ENCODE results near the gene CHERP. TPM values are rescaled to one million over a fixed set of nuclear protein-coding genes. Genes with fewer than 3 reads are reported as not detected.
"Not testable (repeated sequence)": the region's sequence is repeated elsewhere in the genome, so short reads cannot be mapped to it uniquely, and the experiment has no call there.

CHERP gene
- total and polyA plus RNA-seq, 2 of the 13 experiments (the other 11 are each of a cell fraction or from before 2014, with no cell fraction given): 4.3 to 5.4 TPM

DNA sequence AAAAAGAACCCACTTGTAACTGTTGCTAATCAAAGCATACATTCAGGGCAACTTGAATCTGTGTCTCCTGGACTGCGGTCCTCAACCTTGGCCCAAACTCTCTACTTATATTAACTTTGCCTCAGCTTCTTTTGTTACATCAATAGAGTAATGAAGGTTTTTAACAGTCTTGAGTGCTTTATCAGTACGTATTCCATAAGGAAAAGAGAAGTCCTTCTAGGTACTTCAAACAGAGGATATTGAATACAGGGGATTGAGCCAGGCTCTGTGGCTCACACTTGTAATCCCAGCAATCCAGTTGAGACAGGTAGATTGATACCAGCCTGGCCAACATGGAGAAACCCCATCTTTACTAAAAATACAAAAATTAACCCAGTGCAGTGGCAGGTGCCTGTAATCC, 69.2 kb downstream of the CHERP start:
- Histone ChIP-seq H3K79me2 (ENCODE audit: insufficient read depth, low read length) (peaks cover 36% of the 10 kb centered on the region), H3K4me3 (replicated peaks in 1 of 3; ENCODE audit: insufficient read depth in 1 of 3, low read depth in 2 of 3, low read length in 3 of 3) (no peak overlapping the region), H3K27ac (ENCODE audit: extremely low read length, insufficient read depth, low read length) (no peak overlapping the region), H3K4me2 (ENCODE audit: low read depth, low read length) (no peak overlapping the region), H3K9ac (ENCODE audit: insufficient read depth, low read depth, low read length) (no peak overlapping the region), H2AFZ (ENCODE audit: low read length) (no peak overlapping the region), H3K9me3 (ENCODE audit: low read length) (peaks cover 6% of the 10 kb centered on the region), H3K27me3 (ENCODE audit: control insufficient read depth in 1 of 2, insufficient read depth in 2 of 2, low read length in 2 of 2) (no peaks in the 10 kb centered on the region), H3K4me1 (ENCODE audit: insufficient read depth, low read length) (peaks cover 67% of the 10 kb centered on the region), H4K20me1 (ENCODE audit: insufficient read depth, low read length) (peaks cover 7% of the 10 kb centered on the region), H3K36me3 (replicated peaks in 1 of 2; ENCODE audit: control insufficient read depth in 1 of 2, insufficient read depth in 2 of 2, low read length in 2 of 2) (no peaks in the 10 kb centered on the region)
- no peak for FAIRE-seq
- WGBS (ENCODE audit: low lambda C conversion rate): 98% methylated on average over 2 of the region's 2 CpGs
- ChIA-PET POLR2A (no interaction called here), CTCF (ENCODE audit: low intra/inter-chr PET ratio, low total read pairs) (no interaction called here)
- intact Hi-C loops (cut with micrococcal nuclease; ENCODE audit: unreplicated experiment) (no loop called here), in situ Hi-C loops (cut with HindIII; ENCODE audit: extremely low pct_ligation_motif_present, low pct_unique_long_range_greater_than_20kb) (no loop called here)
- ATAC-seq: no peak
- no peak for DNase-seq (ENCODE audit: low spot score)
- TF ChIP-seq, protein P1, sequence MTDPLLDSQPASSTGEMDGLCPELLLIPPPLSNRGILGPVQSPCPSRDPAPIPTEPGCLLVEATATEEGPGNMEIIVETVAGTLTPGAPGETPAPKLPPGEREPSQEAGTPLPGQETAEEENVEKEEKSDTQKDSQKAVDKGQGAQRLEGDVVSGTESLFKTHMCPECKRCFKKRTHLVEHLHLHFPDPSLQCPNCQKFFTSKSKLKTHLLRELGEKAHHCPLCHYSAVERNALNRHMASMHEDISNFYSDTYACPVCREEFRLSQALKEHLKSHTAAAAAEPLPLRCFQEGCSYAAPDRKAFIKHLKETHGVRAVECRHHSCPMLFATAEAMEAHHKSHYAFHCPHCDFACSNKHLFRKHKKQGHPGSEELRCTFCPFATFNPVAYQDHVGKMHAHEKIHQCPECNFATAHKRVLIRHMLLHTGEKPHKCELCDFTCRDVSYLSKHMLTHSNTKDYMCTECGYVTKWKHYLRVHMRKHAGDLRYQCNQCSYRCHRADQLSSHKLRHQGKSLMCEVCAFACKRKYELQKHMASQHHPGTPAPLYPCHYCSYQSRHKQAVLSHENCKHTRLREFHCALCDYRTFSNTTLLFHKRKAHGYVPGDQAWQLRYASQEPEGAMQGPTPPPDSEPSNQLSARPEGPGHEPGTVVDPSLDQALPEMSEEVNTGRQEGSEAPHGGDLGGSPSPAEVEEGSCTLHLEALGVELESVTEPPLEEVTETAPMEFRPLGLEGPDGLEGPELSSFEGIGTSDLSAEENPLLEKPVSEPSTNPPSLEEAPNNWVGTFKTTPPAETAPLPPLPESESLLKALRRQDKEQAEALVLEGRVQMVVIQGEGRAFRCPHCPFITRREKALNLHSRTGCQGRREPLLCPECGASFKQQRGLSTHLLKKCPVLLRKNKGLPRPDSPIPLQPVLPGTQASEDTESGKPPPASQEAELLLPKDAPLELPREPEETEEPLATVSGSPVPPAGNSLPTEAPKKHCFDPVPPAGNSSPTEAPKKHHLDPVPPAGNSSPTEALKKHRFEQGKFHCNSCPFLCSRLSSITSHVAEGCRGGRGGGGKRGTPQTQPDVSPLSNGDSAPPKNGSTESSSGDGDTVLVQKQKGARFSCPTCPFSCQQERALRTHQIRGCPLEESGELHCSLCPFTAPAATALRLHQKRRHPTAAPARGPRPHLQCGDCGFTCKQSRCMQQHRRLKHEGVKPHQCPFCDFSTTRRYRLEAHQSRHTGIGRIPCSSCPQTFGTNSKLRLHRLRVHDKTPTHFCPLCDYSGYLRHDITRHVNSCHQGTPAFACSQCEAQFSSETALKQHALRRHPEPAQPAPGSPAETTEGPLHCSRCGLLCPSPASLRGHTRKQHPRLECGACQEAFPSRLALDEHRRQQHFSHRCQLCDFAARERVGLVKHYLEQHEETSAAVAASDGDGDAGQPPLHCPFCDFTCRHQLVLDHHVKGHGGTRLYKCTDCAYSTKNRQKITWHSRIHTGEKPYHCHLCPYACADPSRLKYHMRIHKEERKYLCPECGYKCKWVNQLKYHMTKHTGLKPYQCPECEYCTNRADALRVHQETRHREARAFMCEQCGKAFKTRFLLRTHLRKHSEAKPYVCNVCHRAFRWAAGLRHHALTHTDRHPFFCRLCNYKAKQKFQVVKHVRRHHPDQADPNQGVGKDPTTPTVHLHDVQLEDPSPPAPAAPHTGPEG (CRISPR knock-in tag; IDR thresholded peaks at IDR 0.05): no peak
- TF ChIP-seq ZNF33B (CRISPR knock-in tag; IDR thresholded peaks at IDR 0.05): peak; percentile 100
- no TSS peak for BruUV-seq (replicated peaks)

- CTCF ChIA-PET (ENCODE audit: low intra/inter-chr PET ratio, low total read pairs); in situ Hi-C loops (cut with HindIII; ENCODE audit: extremely low pct_ligation_motif_present, low pct_unique_long_range_greater_than_20kb); FAIRE-seq; H2AFZ ChIP-seq (ENCODE audit: low read length); intact Hi-C loops (cut with micrococcal nuclease; ENCODE audit: unreplicated experiment); H3K9me3 ChIP-seq (ENCODE audit: low read length); BruUV-seq (replicated peaks); POLR2A ChIA-PET; H3K27me3 ChIP-seq (ENCODE audit: control insufficient read depth in 1 of 2, insufficient read depth in 2 of 2, low read length in 2 of 2); ATAC-seq; H4K20me1 ChIP-seq (ENCODE audit: insufficient read depth, low read length); H3K36me3 ChIP-seq (replicated peaks in 1 of 2; ENCODE audit: control insufficient read depth in 1 of 2, insufficient read depth in 2 of 2, low read length in 2 of 2); DNase-seq (ENCODE audit: low spot score); TF ChIP-seq SOX6 (IDR thresholded peaks at IDR 0.05): not testable (repeated sequence)
- peak overlapping the region; percentile 65 for H3K27ac ChIP-seq (ENCODE audit: extremely low read length, insufficient read depth, low read length)
- H3K9ac ChIP-seq (ENCODE audit: insufficient read depth, low read depth, low read length): peak overlapping the region; percentile 64; the same call in 1 of the 2 replicates
- peak overlapping the region; percentile 77 for H3K4me2 ChIP-seq (ENCODE audit: low read depth, low read length)
- 92% methylated on average over 2 of the region's 2 CpGs for WGBS (ENCODE audit: low lambda C conversion rate)
- H3K4me1 ChIP-seq (ENCODE audit: insufficient read depth, low read length): peaks cover 66% of the 10 kb centered on the region
- H3K79me2 ChIP-seq (ENCODE audit: insufficient read depth, low read length): peaks cover 40% of the 10 kb centered on the region
- H3K4me3 ChIP-seq (replicated peaks in 1 of 3; ENCODE audit: insufficient read depth in 1 of 3, low read depth in 2 of 3, low read length in 3 of 3): peak overlapping the region in 1 of 3 experiments; percentile 65; a peak in 2 of 6 replicates
- TF ChIP-seq ZNF747 (CRISPR knock-in tag; IDR thresholded peaks at IDR 0.05; ENCODE audit: borderline replicate concordance): 0 out of 2 replicates have a peak, but pooled peaks have one; percentile 11
- 0 out of 2 replicates have a peak, but pooled peaks have one; percentile 7 for TF ChIP-seq KMT2B (CRISPR knock-in tag; IDR thresholded peaks at IDR 0.05)
- TF ChIP-seq TARDBP (CRISPR knock-in tag; IDR thresholded peaks at IDR 0.05): peak; percentile 16; the same call in 1 of the 2 replicates
- TF ChIP-seq SOX6 (CRISPR knock-in tag; IDR thresholded peaks at IDR 0.05): 0 out of 2 replicates have a peak, but pooled peaks have one; percentile 6
These were observed 69.7 kb downstream of the CHERP start for GRCh38 chr19:16472559-16472899.

Data from HepG2 (cell line).